Suprapubic skin (tissue), 4 donors: ENCODE results near the gene ZNF467. TPM values are rescaled to one million over a fixed set of nuclear protein-coding genes. Genes with fewer than 3 reads are reported as not detected.

Experiments
- DNase-seq, 2 donors: peaks; one replicate each; pipeline ENCODE4 v3.0.0-alpha.2; 2019; ENCODE audit warnings: low spot score in 2 of 2
- H3K27ac ChIP-seq: fragments of 200-600 bp; sonication (generic); one replicate; pipeline ENCODE4 v1.5.1; 2019
- H3K27me3 ChIP-seq: fragments of 200-600 bp; sonication (generic); one replicate; pipeline ENCODE4 v1.5.1; 2019
- H3K36me3 ChIP-seq: fragments of 200-600 bp; sonication (generic); one replicate; pipeline ENCODE4 v1.5.1; 2019
- H3K4me1 ChIP-seq: fragments of 200-600 bp; sonication (generic); one replicate; pipeline ENCODE4 v1.5.1; 2019
- H3K4me3 ChIP-seq: fragments of 200-600 bp; sonication (generic); one replicate; pipeline ENCODE4 v1.5.1; 2019; ENCODE audit warnings: mild to moderate bottlenecking
- H3K9me3 ChIP-seq: fragments of 200-600 bp; sonication (generic); one replicate; pipeline ENCODE4 v1.5.1; 2019
- POLR2A ChIP-seq, 2 donors: fragments of 450-650 bp; IDR thresholded peaks; one replicate each; pipeline ENCODE4 v1.6.1; 2017; ENCODE audit warnings: antibody characterized with exemption in 2 of 2, mild to moderate bottlenecking in 2 of 2, moderate library complexity in 2 of 2
- WGBS: methylation state at CpG from one replicate; pipeline ENCODE4 v1.1.5; 2018; 5-methylcytosine and 5-hydroxymethylcytosine counted together
- total RNA-seq, 4 donors: library from RNA; depleted of rRNA; stranded (reverse); fragments of >200 nt; gene quantifications; one replicate each; pipeline ENCODE4 v1.1.0, GENCODE V29; 2016

The ZNF467 gene
- total RNA-seq, 4 donors from 2014 or later: 2.9 to 10.8 (median 4.6) TPM

- H3K4me1 ChIP-seq: peaks cover 30% of the 10 kb centered on the region
Measured at GRCh38 chr7:149714910-149715471, 58.4 kb downstream of the ZNF467 start.

More at GRCh38 chr7:149714910-149715471, 58.4 kb downstream of the ZNF467 start:
- Histone ChIP-seq H3K27ac (peak overlapping the region; percentile 43), H3K4me3 (peak overlapping the region; percentile 63), H3K27me3 (no peaks in the 10 kb centered on the region), H3K9me3 (no peaks in the 10 kb centered on the region), H3K36me3 (no peaks in the 10 kb centered on the region)
- WGBS: 4% methylated on average over 15 of the region's 48 CpGs
- TF ChIP-seq POLR2A (IDR thresholded peaks at IDR 0.05): no peak
- DNase-seq: peak; percentile 68 to 78

Other genes starting within 250 kb of the ZNF467 start
- gene ZNF862, start 64.8 kb upstream of the ZNF467 start, total RNA-seq: 10 to 100 TPM; 18.4 to 61.1 (median 22.1) TPM
- 10 to 100 TPM; 15.2 to 41.1 (median 26.8) TPM for gene ATP6V0E2, start 100.4 kb upstream of the ZNF467 start, total RNA-seq